Neural cell (in vitro differentiated cells): ENCODE measurements around the gene SDK1. TPM values are rescaled to one million over a fixed set of nuclear protein-coding genes. Genes with fewer than 3 reads are reported as not detected.

ENCODE experiments used
- H2AFZ ChIP-seq: fragments of 200-600, 300-800 bp; sonication (generic), shearing (Covaris generic); 2 replicates; pipeline ENCODE4 v1.6.0; 2014; ENCODE audit warnings: low read depth, mild to moderate bottlenecking, antibody characterized with exemption, low read length, moderate library complexity
- H3F3A ChIP-seq: fragments of 200-600 bp; shearing (Covaris generic); 2 replicates; pipeline ENCODE4 v1.6.1; 2016; ENCODE audit warnings: mild to moderate bottlenecking, moderate library complexity, mixed read lengths, antibody characterized with exemption, low read length; ENCODE audit not compliant: insufficient read depth, poor library complexity, severe bottlenecking
- H3K27ac ChIP-seq: fragments of 200-600, 300-800 bp; sonication (generic), shearing (Covaris generic); 2 replicates; pipeline ENCODE4 v1.5.1; 2014; ENCODE audit warnings: mild to moderate bottlenecking, low read length, moderate library complexity
- H3K27me3 ChIP-seq: fragments of 300-800, 200-600 bp; sonication (generic), shearing (Covaris generic); 2 replicates; pipeline ENCODE4 v1.6.0; 2014; ENCODE audit warnings: mild to moderate bottlenecking, low read depth, low read length, moderate library complexity; ENCODE audit not compliant: insufficient read depth
- H3K36me3 ChIP-seq: fragments of 300-800, 200-600 bp; sonication (generic), shearing (Covaris generic); 2 replicates; pipeline ENCODE4 v1.5.1; 2014; ENCODE audit warnings: mild to moderate bottlenecking, antibody characterized with exemption, low read length, moderate library complexity; ENCODE audit not compliant: insufficient read depth
- H3K4me2 ChIP-seq: fragments of 300-800, 200-600 bp; sonication (generic), shearing (Covaris generic); 2 replicates; pipeline ENCODE4 v1.6.0; 2014; ENCODE audit warnings: mild to moderate bottlenecking, low read length
- H3K4me3 ChIP-seq: fragments of 300-800, 200-600 bp; sonication (generic), shearing (Covaris generic); 2 replicates; pipeline ENCODE4 v1.5.1; 2014; ENCODE audit warnings: mild to moderate bottlenecking, low read length, moderate library complexity
- H3K79me2 ChIP-seq: fragments of 200-600 bp; shearing (Covaris generic); replicated peaks from 2 replicates; pipeline ENCODE4 v1.6.0; 2014; ENCODE audit warnings: mild to moderate bottlenecking, low read length, moderate library complexity; ENCODE audit not compliant: insufficient read depth
- H3K9ac ChIP-seq: fragments of 300-800, 200-600 bp; sonication (generic), shearing (Covaris generic); 2 replicates; pipeline ENCODE4 v1.6.1; 2016; ENCODE audit warnings: mild to moderate bottlenecking, low read length, mixed read lengths
- H3K9me2 ChIP-seq: fragments of 200-600 bp; shearing (Covaris generic); 2 replicates; pipeline ENCODE4 v1.6.1; 2016; ENCODE audit warnings: mild to moderate bottlenecking, low read length, mixed read lengths; ENCODE audit not compliant: insufficient read depth
- H3K9me3 ChIP-seq: fragments of 200-600, 300-800 bp; sonication (generic), shearing (Covaris generic); 2 replicates; pipeline ENCODE4 v1.6.1; 2016; ENCODE audit warnings: mild to moderate bottlenecking, mixed run types, low read length, moderate library complexity, mixed read lengths
- H4K20me1 ChIP-seq: fragments of 200-600 bp; shearing (Covaris generic); 2 replicates; pipeline ENCODE4 v1.6.1; 2016; ENCODE audit warnings: mild to moderate bottlenecking, mixed run types; ENCODE audit not compliant: insufficient read depth
- CTCF ChIP-seq: fragments of 450-650 bp; IDR thresholded peaks from 2 replicates; pipeline ENCODE4 v1.5.1; 2014; ENCODE audit warnings: antibody characterized with exemption, mild to moderate bottlenecking, moderate library complexity; ENCODE audit not compliant: poor library complexity, severe bottlenecking
- EP300 ChIP-seq: fragments of 450-650 bp; conservative IDR thresholded peaks from 2 replicates; pipeline ENCODE4 v1.6.1; 2014; ENCODE audit warnings: antibody characterized with exemption, mild to moderate bottlenecking, moderate library complexity; ENCODE audit not compliant: poor library complexity, severe bottlenecking
- EZH2 ChIP-seq: fragments of 200-600, 300-800 bp; shearing (Covaris generic), sonication (generic); IDR thresholded peaks from 2 replicates; pipeline ENCODE4 v1.6.1; 2014; ENCODE audit warnings: antibody characterized with exemption, low read length, borderline replicate concordance, mild to moderate bottlenecking; ENCODE audit not compliant: insufficient read depth, poor library complexity, severe bottlenecking
- MXI1 ChIP-seq: fragments of 450-650 bp; conservative IDR thresholded peaks from 2 replicates; pipeline ENCODE4 v1.6.1; 2014; ENCODE audit warnings: antibody characterized with exemption, mild to moderate bottlenecking; ENCODE audit not compliant: poor library complexity, severe bottlenecking
- POLR2AphosphoS5 ChIP-seq: IDR thresholded peaks from 2 replicates; pipeline ENCODE4 v1.6.1; 2012
- RAD21 ChIP-seq: fragments of 450-650 bp; conservative IDR thresholded peaks from 2 replicates; pipeline ENCODE4 v1.6.1; 2014; ENCODE audit warnings: antibody characterized with exemption, mild to moderate bottlenecking, moderate library complexity
- REST ChIP-seq: IDR thresholded peaks from 2 replicates; pipeline ENCODE4 v1.6.1; 2012; ENCODE audit warnings: borderline replicate concordance
- SMC3 ChIP-seq: fragments of 450-650 bp; conservative IDR thresholded peaks from 2 replicates; pipeline ENCODE4 v1.6.1; 2014; ENCODE audit warnings: antibody characterized with exemption, mild to moderate bottlenecking, moderate library complexity; ENCODE audit not compliant: poor library complexity
- TAF1 ChIP-seq: IDR thresholded peaks from 2 replicates; pipeline ENCODE4 v1.6.1; 2012; ENCODE audit warnings: low read depth
- polyA plus RNA-seq: library from polyadenylated mRNA; depleted of rRNA; stranded (reverse); fragments of >200 nt; gene quantifications from 2 replicates; pipeline ENCODE4 v1.2.3, GENCODE V29; 2014

Gene SDK1
- polyA plus RNA-seq, 1 donor from 2014 or later, result 2.7 TPM

GRCh38 chr7:3559278-3559677 lies 258.2 kb downstream of the SDK1 start:
- TF ChIP-seq EP300, result no peak
- no peak for TF ChIP-seq REST
- no peak for TF ChIP-seq EZH2
- TF ChIP-seq TAF1, result no peak
- no peak for TF ChIP-seq SMC3
- H3K36me3 ChIP-seq, result no peaks in the 10 kb centered on the region
- H3F3A ChIP-seq, result no peaks in the 10 kb centered on the region
- no peaks in the 10 kb centered on the region for H4K20me1 ChIP-seq
- no peaks in the 10 kb centered on the region for H3K9me2 ChIP-seq
- H2AFZ ChIP-seq, result no peak overlapping the region
- no peaks in the 10 kb centered on the region for H3K27me3 ChIP-seq
- H3K9me3 ChIP-seq, result no peaks in the 10 kb centered on the region
- H3K4me2 ChIP-seq, result no peak overlapping the region
- no peaks in the 10 kb centered on the region for H3K79me2 ChIP-seq
- no peak overlapping the region for H3K27ac ChIP-seq
- no peak overlapping the region for H3K4me3 ChIP-seq
- no peak overlapping the region for H3K9ac ChIP-seq

- no peaks in the 10 kb centered on the region for H4K20me1 ChIP-seq
- H3K79me2 ChIP-seq, result no peaks in the 10 kb centered on the region
- H3K27me3 ChIP-seq, result no peaks in the 10 kb centered on the region
- no peaks in the 10 kb centered on the region for H3K36me3 ChIP-seq
- TF ChIP-seq REST (no peak), EP300 (no peak), POLR2AphosphoS5 (no peak), SMC3 (no peak), MXI1 (no peak), RAD21 (no peak), CTCF (no peak), TAF1 (no peak), EZH2 (no peak)
- no peak overlapping the region for H2AFZ ChIP-seq
- no peaks in the 10 kb centered on the region for H3K9me3 ChIP-seq
- H3F3A ChIP-seq, result no peaks in the 10 kb centered on the region
- no peak overlapping the region for H3K4me3 ChIP-seq
- H3K4me2 ChIP-seq, result no peak overlapping the region
- H3K9me2 ChIP-seq, result no peaks in the 10 kb centered on the region
- no peak overlapping the region for H3K27ac ChIP-seq
- H3K9ac ChIP-seq, result no peak overlapping the region
These were observed 259.4 kb downstream of the SDK1 start for GRCh38 chr7:3560495-3560894.
